GM19455 (cell line): Measurements from ENCODE around the gene PPL.

Experiments used
- ATAC-seq: cut with Tn5 transposase; IDR thresholded peaks from one replicate; pipeline ENCODE4 v1.9.1; 2021; ENCODE audit not compliant: unreplicated experiment

The PPL gene

DNA sequence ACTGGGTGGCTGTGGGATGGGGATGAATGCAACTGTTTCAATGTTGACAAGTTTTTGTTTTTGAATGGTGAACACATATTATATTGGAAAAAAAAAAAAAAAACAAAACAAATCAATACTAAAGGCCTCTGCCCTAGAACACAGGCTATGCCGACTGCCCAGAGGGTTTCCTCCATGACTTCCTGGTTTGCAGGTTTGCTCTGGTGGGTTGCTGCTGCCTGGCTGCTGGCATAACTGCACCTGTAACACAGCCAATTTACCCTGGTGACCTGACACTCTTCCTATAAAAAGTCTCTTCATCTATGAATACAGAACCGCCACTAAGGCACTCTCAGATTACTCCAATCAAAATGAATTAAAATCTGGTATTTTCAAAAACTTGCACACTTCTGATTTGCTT is 100.2 kb downstream of the PPL start:
- no peak for ATAC-seq

DNA sequence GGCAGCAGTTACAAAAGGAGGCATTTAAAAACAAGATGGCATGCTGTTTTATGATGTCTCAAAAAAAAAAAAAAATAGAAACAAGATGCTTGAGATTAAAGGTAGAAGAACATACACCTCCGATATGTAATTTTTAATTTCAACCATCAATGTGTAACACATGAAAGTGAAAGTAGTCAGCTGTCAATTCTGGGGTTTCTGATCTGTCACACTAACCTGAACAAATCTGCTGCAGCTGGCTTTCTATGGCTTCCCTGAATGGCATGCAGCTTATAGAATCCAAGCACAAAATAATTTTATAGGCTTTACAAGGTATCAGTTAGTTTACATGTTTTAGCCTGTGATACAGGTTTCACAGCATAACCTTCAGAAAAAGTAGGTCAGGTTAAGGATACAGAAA is 103.4 kb downstream of the PPL start:
- ATAC-seq = no peak

DNA sequence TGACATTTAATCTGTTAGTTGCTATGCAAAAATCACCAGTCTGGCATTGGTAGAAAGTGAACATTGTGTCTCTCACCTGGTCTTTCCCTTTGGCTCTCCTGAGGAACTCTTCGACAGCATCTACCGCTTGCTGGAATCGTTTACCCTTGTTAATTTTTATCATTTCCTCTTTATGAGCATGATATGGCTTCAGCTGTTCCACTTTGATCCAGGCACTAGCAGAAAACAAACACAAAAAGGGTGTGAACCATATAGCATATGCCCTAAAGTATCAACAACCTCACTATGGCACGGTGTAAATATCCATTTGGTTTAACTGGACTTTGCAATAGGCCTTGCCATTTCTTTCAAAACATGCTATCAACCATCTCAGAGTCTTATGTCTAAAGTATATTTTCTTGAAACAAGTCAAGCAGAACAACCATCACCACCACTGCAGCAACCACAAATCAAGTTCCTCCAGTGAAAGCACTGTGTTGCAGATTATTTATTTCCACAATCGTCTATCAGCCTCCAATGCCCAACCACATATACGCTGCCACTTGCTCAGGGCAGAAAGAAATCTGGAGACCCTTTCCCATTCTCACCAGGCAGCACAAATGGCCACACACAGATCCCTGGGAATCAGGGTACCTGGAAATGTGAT is 104.1 kb downstream of the PPL start:
- no peak for ATAC-seq
